HFF-Myc (cell line): ENCODE measurements around the gene FHIT.

ENCODE experiments used
- DNase-seq: peaks from one replicate; pipeline ENCODE4 v3.0.0-alpha.2; 2011; ENCODE audit warnings: low read depth; ENCODE audit errors: extremely low read depth
- H3K4me3 ChIP-seq: replicated peaks from 2 replicates; pipeline ENCODE4 v1.5.1; 2011; ENCODE audit warnings: low read depth, mild to moderate bottlenecking, control low read depth, low read length
- TF ChIP-seq, protein P1 (sequence below): IDR thresholded peaks from 2 replicates; pipeline ENCODE4 v1.5.1; 2012; ENCODE audit warnings: mild to moderate bottlenecking, low read depth, low read length, control low read depth; ENCODE audit errors: missing control alignments

Gene FHIT

DNA sequence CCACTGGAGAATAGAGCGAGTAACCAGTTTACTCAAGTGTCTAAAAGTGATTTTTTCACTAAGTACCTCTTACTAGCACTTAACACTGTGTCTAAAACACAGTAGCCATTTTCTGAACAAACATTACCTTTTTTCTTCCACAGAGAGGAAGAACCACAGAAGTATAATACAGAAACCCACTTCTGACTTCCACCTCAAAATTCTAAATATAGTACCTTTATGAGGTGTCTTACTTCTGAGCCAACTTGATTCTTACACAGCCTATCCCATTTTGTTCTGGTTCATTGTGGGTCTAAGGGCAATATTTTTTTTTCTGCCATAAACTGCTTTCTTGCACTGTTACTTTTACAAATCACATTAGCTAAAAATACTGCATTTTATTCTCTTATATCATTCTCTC is 821.0 kb downstream of the FHIT start:
- no peak overlapping the region for H3K4me3 ChIP-seq
- TF ChIP-seq, protein P1, sequence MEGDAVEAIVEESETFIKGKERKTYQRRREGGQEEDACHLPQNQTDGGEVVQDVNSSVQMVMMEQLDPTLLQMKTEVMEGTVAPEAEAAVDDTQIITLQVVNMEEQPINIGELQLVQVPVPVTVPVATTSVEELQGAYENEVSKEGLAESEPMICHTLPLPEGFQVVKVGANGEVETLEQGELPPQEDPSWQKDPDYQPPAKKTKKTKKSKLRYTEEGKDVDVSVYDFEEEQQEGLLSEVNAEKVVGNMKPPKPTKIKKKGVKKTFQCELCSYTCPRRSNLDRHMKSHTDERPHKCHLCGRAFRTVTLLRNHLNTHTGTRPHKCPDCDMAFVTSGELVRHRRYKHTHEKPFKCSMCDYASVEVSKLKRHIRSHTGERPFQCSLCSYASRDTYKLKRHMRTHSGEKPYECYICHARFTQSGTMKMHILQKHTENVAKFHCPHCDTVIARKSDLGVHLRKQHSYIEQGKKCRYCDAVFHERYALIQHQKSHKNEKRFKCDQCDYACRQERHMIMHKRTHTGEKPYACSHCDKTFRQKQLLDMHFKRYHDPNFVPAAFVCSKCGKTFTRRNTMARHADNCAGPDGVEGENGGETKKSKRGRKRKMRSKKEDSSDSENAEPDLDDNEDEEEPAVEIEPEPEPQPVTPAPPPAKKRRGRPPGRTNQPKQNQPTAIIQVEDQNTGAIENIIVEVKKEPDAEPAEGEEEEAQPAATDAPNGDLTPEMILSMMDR = no peak
- DNase-seq = no peak

DNA sequence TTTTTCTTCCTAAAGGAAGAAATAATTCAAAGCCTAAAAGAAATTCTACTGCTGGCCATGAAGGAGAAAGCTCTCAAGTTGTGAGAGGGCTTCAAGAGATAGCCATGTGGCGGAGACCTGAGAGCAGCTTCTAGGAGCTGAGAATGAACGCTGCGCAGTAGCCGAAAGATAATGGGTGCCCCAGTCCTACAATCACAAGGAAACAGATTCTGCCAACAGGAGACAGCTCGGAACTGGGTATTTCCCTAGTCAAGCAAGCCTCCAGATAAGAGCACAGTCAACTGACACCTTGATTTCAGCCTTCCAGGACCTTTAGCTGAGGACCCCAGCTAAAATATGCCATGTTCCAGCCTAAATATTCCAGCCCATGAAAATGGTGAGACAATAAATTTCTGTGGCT is 824.1 kb downstream of the FHIT start:
- TF ChIP-seq, protein P1 = no peak
- no peak for DNase-seq
- no peak overlapping the region for H3K4me3 ChIP-seq

DNA sequence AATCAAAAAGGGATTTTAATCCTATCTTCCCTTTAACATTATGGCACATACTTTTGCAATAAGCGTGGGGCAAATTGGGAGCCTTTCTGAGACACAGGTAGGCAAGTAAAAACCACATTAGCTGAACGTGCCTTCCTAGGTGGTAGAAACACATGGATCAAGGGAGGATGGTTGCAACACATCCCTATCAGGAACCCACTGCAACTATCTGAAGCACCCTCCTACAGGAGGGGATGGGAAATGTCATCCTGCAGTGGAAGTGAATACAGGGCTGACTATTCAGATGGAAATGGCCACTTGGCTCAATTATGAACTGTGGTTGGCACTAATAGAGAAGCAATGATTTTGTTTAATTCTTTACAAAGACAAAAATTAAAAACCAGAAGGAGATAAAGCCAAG is 826.3 kb downstream of the FHIT start:
- TF ChIP-seq, protein P1 = no peak
- no peak for DNase-seq
- no peak overlapping the region for H3K4me3 ChIP-seq

DNA sequence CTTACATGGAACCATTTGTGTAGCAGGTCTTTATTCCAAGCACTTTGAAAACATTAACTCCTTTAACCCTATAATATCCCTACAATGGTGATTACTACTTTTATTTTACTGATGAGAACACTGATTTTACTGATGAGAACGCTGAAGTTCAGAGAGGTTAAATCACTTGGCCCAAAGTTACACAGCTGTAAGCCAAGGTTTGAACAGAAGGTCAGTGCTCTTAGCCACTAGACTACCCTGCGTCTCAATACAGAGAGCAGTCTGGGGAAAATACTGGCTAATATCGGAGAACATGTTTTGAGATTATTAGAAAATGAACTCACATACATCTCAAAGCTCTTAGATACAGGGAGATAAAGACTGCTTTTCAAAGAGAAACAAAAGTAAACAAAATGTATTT is 827.2 kb downstream of the FHIT start:
- no peak overlapping the region for H3K4me3 ChIP-seq
- no peak for DNase-seq
- TF ChIP-seq, protein P1 = no peak

DNA sequence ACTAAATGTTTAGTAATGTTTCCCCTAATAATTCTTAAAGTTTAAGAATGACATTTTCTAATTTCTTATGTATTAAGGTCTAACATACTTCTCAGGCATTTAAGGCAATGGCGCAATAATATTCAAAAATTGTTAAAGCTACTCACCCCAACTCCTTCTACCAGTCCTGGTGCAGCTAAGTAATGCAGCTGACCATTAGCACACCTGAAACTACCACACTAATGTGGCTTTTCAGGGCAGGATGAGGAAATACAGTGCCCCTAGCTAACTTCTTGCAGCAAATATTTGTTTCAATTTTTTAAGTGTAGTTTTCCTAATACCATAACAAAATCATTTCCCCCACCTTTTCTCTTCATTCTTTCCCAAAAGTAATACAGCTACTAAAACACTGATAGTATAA is 827.7 kb downstream of the FHIT start:
- DNase-seq = no peak
- no peak overlapping the region for H3K4me3 ChIP-seq
- TF ChIP-seq, protein P1 = no peak

DNA sequence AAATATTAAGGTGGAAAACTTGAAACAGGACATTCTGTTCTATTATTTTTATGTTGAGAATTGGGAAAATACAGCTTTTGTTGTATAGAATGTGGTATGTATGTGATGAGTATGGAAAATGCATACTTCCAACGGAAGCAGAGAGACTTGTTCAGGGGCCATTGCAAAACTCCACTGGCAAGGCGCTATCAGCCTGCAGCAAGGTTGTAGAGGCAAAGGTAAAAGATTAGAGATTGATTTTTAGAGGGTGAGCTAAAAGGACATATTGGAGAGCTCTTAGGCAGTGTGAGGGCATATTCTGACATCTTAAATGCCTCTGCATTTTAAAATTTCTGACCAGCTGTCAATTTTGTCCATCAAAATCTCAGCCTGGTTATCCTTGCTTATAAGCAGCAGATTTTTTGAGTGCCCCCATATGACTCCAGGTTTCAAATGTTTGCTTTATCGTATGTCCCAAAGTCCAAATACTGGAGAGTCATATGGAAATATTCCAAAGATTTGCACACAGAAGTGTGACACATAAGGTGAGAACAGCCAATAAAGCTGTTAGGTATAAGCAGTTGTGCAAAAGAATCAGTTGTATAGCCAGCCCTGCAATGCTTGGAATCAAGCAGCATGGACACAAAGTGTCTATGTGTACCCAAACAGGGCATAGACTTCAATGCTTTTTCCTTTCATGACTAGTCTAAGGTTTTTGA is 829.4 kb downstream of the FHIT start:
- TF ChIP-seq, protein P1 = no peak
- no peak for DNase-seq
- no peak overlapping the region for H3K4me3 ChIP-seq

DNA sequence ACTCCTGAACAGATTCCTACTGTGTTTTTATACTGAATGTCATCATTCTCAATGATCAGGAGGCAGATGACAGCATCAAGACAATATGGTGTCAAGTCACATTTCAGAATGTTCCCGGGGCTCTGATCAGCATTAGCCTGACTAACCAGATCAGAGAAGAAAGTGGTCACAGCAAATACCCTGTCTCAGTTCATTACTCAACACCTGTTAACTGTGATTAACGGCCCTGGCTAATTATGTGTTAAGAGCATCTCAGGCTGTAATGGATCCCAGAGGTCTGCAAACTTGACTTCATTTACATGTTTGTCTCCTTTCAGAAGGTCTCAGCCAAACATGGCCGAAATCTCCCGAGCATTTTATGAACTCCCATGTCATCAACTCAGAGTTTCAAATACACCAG is 833.7 kb downstream of the FHIT start:
- DNase-seq = no peak
- TF ChIP-seq, protein P1 = no peak
- H3K4me3 ChIP-seq = no peak overlapping the region
